Fibroblast of mammary gland (primary cell): ENCODE results near the gene NGEF.

Source experiments
- DNase-seq: peaks from one replicate; pipeline ENCODE4 v3.0.0-alpha.2; 2010; ENCODE audit warnings: low read depth
- H3K4me3 ChIP-seq: 2 replicates; pipeline ENCODE4 v1.5.1; 2011; ENCODE audit warnings: low read depth, mild to moderate bottlenecking, low read length, moderate library complexity; ENCODE audit not compliant: control insufficient read depth
- TF ChIP-seq, protein P1 (sequence below): conservative IDR thresholded peaks from 2 replicates; pipeline ENCODE4 v1.5.1; 2011; ENCODE audit warnings: low read depth, low read length, inconsistent platforms; ENCODE audit not compliant: control insufficient read depth, insufficient read depth

NGEF gene

GRCh38 chr2:233049194-233049761 is 36.2 kb upstream of the NGEF start:
- no peak overlapping the region for H3K4me3 ChIP-seq
- TF ChIP-seq, protein P1, sequence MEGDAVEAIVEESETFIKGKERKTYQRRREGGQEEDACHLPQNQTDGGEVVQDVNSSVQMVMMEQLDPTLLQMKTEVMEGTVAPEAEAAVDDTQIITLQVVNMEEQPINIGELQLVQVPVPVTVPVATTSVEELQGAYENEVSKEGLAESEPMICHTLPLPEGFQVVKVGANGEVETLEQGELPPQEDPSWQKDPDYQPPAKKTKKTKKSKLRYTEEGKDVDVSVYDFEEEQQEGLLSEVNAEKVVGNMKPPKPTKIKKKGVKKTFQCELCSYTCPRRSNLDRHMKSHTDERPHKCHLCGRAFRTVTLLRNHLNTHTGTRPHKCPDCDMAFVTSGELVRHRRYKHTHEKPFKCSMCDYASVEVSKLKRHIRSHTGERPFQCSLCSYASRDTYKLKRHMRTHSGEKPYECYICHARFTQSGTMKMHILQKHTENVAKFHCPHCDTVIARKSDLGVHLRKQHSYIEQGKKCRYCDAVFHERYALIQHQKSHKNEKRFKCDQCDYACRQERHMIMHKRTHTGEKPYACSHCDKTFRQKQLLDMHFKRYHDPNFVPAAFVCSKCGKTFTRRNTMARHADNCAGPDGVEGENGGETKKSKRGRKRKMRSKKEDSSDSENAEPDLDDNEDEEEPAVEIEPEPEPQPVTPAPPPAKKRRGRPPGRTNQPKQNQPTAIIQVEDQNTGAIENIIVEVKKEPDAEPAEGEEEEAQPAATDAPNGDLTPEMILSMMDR = no peak
- no peak for DNase-seq

DNA sequence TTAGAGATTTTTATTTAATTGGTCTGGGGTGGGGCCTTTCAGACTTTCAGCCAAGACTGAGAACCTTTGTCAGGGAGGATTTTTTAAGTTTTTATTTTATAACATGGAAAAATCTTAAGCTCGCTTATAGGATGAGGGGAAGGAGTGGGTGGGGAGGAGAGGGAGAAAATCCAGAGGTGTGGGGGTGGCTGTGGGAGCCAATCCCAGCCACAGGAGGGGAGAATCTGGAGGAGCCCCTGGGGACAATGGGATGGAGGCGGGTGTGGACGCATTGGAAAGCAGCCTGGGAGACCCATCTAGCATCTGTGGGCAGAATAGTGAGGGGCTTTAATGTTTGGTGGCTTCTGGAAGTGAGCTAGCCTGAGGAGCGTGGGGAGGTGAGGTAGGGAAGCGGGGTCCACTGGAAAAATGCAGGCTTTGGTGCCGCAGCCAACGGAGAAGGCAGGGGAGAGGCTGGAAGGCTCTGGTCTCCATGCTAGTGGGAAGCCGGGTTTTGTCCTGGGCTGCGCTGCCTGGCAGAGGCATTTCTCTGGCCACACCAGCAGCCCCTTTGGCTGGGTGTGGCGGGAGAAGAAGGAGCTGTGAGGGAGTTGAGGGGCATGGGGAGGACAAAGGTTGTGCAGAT is 35.6 kb upstream of the NGEF start:
- no peak for DNase-seq
- TF ChIP-seq, protein P1 = no peak
- no peak overlapping the region for H3K4me3 ChIP-seq

GRCh38 chr2:233047667-233048066 is 34.6 kb upstream of the NGEF start:
- DNase-seq = no peak
- TF ChIP-seq, protein P1 = no peak
- no peak overlapping the region for H3K4me3 ChIP-seq

DNA sequence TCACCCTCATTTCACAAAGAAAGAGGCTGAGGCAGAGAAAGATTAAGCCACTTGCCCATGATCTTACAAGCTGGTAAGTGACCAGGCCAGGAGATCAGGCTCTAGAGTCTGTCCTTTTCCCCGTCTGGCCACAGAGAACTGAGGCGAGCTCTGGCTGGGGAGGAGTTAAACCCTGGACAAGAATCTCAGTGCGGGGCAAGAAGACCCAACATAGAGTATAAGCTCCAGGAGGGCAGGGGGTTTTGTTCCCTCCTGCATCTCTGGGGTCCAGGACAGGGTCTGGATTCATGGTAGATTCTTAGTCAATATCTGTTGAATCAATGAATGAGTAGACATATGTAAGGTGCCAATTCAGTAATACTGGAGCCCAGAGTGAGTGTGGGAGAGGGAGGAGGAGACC is 34.1 kb upstream of the NGEF start:
- H3K4me3 ChIP-seq = no peak overlapping the region
- TF ChIP-seq, protein P1 = no peak
- no peak for DNase-seq

- no peak overlapping the region for H3K4me3 ChIP-seq
Measured at GRCh38 chr2:233044974-233045605, 32.0 kb upstream of the NGEF start.

GRCh38 chr2:233042549-233042948 is 29.5 kb upstream of the NGEF start:
- TF ChIP-seq, protein P1 = no peak
- no peak overlapping the region for H3K4me3 ChIP-seq
- DNase-seq = no peak

More at GRCh38 chr2:233044974-233045605, 32.0 kb upstream of the NGEF start:
- no peak for DNase-seq
- TF ChIP-seq, protein P1 = no peak
